GM19240 (cell line): ENCODE data around the gene DENND1A.

Experiments used
- DNase-seq: peaks from one replicate; pipeline ENCODE4 v3.0.0; 2011; ENCODE audit warnings: low spot score; ENCODE audit not compliant: insufficient read length

Gene DENND1A

DNA sequence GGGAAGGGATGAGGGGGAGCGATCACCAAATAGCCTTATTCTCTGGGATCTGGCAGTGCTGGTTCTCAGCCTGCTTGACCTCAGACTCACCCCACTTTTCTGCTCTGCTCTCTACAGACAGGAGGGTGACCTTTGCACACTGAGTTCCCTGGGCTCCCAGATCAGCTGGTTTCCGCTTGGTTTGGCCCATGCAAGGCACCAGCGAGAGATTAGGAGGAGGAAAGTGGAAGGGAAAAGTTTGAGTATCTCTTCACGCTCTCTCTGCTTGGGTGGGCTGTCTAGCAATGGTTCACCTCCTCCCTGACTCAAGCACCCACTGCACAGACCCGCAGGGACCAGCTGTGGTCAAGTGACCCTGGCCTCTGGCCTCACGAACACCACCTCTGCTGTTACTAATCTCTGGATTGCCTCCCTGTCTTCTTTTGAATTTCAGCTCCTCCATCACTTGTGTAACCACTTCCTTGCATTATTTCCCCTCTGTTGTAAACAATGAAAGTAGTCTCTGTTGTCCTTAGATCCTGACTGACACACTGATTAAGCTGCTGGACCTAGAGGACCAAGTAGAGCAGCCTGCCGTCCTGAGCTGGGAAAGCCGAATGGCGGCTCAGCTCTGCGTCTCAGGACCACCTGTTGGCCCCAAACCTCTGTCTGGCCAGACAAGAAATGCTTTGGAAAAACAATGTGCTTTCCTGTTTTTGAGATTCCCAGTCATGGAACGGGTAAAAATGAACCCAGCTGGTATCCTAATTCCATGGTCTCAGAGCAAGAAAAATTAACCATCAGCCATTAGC, 387.3 kb downstream of the DENND1A start:
- DNase-seq = no peak

DNA sequence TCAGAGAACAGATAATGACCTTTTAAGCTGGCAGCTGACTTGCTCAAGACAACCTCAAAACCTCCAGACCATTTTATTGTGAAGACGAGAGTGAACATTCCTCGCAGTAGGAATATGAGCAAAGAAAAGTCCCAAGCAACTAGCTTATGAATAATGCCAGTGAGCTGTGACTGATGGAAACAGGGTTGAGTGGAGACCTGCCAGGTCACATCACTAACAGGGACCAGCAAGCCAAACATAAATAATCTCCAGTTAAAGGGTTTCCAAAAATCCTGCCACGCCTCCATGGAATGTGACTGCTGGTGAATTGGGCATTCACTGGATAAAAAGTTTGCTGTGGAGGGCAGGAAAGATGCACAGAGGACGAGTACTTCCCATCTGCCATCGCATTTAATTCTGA, 388.5 kb downstream of the DENND1A start:
- no peak for DNase-seq

DNA sequence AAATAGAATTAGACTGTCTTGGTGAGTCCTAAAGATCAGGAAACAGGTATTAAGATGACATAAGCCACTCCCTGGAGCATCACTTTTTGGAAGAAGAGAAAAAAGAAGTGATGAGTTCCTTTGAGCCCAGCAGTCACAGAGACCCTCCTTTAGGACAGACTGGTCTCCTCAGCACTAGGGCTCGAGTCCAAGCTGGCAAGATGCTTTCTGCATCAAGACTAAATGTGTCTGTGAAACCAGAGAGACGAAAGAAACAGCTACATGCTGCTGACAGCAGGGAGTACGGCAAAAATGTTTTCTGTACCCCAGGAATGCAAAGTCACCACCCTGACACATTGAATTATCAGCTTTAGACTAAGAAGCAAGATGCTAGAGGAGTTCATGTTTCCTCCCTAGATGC, 389.5 kb downstream of the DENND1A start:
- no peak for DNase-seq

DNA sequence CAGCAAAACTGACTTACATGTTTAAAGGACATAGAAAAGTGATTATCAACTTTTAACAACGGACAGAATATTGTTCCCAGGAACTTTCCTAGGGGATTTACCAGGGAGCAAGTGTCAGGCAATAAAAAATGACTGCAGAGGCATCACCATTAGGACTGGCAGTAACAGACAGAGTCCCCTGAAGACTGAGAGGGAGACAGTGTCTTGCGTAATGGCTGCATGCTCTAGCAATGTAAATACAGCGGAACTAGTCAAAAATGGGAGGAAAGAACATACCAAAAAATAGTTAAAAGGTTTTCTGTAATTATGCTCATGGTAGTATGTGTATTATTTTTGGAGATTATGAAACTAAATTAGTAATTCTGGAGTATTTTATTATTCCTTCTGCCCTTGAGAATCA, 392.1 kb downstream of the DENND1A start:
- no peak for DNase-seq

DNA sequence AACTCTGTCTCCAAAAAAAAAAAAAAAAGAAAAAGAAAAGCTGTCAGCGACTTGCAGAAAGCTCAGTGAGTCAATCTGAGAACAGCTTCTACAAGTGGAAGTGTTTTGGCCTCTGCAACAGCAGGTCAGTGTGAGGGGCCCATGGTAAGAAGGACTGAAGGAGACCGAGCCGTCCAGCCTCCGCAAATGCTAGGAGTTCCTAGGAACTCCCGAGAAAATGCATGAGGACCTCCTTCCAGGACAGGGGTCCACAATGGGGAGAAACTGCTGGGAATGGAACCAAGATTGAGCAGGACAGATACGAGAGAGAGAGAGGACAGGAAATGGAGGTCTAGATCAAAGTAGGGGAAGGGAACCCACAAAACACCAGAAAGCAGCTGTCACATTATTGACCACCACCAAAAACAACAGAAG, 393.5 kb downstream of the DENND1A start:
- DNase-seq = peak; percentile 11

DNA sequence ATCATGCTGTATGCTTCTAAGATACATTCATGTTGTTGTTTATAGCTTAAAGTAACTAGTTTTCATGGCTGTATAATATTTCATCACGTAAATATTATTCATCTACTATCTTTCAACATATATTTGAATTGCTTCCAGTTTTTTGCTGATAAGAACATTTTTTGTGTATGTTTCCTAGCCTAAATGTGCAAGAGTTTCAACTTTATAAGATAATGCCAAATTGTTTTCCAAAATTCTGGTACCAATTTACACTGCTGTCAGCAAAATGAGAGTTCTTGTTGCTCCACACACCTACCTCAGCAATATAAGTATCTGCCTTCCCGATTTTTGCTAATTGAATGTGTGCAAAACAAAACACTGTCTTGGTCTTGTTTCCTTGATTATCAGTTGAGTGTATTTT, 395.6 kb downstream of the DENND1A start:
- DNase-seq = no peak

DNA sequence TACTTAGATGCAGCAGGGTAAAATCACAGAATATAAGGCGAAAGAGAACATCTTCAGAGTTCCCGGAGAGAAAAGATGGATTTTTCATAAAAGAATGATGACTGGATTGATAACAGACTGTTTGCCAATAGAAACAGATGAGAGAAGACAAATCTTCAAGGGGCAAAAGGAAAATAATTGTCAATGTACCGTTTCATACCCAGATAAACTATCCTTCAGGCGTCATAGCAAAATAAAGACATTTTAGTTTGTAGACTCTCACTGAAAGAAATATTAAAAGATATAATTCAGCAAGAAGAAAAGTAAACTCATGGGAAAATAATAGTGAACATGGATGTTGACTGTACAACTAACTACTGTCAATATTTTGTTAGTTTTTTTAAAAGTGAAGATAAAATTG, 399.7 kb downstream of the DENND1A start:
- DNase-seq = no peak

DNA sequence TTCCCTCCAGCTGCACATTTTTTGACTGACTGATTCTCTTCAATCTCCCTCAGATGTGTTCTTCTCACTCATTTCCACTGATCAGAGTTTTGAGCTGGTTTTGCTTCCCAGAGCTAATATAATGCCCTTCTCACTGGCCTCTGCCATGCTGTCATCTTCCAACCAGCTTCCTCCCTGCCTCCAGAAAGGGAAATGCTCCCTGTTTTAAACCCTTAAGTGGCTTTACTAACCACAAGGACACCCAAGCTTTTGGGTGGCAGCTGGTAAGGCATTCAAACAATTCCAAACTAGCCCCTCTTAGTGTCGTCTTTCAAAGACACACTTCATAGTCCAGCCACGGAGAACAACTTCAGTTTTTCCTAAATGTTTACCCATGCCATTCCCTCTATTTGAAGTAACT, 401.4 kb downstream of the DENND1A start:
- no peak for DNase-seq

DNA sequence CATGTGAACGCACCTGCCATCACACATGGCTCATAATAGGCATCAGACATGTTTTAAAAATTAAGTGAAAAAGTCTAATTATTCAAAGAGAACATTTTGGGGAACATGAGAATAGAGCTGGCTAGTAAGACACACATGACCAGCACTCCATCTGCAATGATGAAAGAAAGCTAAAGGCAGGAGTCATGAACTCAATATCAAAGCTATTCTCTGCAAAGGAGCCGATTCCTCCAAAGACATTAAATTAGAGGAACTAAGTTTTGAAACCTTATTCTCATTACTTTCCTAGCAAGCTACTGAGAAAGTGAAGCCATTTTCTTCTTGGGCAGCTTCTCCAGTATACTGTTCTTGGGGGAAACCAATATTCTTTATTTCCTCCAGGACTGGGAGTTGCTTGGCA, 401.9 kb downstream of the DENND1A start:
- no peak for DNase-seq

DNA sequence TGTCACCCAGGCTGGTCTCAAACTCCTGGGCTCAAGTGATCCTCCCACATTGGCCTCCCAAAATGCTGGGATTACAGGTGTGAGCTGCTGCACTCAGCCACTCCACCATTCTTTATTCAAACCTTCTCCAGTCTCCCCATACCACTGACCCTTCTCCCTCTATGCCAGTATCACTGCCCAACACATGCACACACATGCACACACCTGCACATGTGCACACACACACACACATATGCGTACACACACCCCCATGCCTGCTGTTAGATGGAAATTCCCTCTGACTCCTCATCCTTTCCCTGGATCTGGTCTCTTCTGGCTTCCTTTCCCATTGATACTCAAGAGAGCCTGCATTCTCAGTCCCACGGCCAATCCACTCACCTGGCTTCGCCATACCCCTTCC, 404.0 kb downstream of the DENND1A start:
- no peak for DNase-seq

DNA sequence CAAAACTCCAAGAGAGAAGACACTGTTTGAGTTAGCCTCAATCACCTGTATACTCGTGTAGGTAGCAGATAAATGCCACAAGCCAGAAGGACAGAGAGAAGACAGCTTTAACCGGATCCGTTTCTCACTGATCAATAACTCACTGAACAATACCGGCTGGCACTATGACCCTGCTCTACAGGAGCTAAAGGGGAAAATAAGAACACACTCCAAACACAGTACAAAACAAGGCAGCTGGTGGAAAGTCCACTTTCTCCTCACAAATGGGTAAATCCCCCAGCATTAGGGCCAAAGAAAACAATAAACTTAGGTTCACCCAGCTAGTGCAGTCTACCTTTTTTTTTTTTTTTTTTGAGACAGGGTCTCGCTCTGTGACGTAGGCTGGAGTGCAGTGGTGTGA, 404.5 kb downstream of the DENND1A start:
- DNase-seq = no peak

DNA sequence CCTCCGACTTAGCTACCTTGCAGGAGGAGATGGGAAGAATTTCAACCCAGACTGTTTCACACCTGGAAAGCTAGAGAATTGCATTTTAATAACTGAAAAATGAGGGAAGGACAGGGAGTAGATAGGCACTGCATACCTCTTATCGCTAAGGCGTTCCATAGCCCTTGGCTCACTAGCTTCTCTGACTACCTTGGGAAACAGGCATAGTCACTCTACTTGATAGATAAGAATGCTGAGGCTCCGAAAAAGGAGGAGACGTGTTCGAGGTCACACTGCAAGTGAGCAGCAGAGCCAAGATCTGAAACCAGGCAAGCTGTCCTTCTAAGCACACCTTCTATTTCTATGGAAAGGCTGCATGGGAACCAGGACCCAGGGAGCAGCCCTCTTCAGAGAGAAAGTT, 405.1 kb downstream of the DENND1A start:
- DNase-seq = no peak

DNA sequence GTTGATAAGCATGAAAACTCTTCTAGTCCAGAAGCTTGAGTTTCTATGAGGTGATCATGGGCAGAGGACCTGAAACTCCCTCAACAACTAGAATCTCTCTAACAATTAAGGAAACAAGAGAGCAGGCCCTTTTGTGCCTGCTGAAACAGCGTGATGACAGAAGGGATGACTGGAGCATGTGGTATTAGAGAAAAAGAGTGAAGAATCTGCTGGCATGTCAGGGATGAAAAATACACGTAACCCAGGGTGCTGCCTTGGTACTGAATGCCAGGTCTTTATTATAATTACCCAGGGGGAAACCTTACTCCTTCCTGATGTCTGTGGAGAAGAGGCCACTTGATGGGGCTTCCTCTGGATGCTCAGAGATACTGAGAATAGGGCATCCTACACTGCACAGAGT, 406.1 kb downstream of the DENND1A start:
- DNase-seq = no peak

DNA sequence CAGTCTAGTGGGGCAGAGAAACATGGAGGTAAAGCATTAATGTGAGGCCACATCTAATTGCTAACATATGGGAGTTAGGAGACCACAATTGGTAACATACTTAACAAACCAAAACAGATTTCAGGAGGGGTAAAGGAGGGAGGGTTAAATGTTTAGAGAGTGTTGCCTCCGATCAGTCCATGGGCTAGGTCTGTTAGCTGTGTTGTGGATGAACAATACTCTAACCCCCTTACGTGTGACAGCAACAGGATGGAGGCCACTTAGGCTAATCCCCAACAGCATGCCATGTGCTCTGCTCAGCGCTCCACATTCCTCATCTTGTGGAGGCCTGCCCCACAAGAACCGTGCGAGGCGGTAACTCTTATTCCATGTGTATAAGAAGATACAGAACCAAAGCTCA, 406.9 kb downstream of the DENND1A start:
- no peak for DNase-seq

DNA sequence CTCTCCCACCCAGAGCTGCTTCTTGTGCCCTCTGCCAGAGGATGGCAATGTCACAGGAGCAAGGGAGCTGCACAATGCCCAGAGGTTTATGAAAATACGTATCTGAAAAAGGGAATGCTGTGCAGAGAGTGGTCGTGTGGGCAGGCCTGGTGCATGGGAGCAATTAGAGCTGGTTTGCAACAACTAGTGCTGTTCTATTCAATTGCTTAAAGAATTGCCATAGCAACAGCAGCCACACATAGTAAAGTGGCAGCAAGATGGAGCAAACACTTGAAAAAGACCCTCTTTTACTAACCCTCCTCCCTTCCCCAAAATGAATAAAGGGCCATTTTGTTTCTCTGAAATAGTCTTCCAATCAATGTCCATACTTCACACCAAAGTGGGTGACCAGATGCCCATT, 407.7 kb downstream of the DENND1A start:
- no peak for DNase-seq

DNA sequence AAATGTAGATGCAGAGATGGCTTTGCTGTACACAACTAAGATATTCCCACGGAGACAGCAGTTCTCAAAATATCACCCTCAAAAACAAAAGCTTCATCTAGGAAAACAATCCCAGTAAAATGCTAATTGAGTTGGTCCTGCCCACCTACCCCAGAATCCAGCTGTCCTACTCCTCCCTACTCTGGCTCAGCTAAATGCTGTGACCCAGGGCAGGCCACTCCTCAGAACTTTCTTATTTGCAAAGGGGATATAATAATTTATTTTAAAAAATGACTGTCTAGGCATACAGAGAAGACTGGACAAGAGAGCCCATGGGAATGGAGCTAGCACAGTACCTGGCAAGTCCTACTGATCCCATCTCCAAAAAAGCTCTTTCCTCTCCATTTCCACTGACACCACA, 411.6 kb downstream of the DENND1A start:
- no peak for DNase-seq

DNA sequence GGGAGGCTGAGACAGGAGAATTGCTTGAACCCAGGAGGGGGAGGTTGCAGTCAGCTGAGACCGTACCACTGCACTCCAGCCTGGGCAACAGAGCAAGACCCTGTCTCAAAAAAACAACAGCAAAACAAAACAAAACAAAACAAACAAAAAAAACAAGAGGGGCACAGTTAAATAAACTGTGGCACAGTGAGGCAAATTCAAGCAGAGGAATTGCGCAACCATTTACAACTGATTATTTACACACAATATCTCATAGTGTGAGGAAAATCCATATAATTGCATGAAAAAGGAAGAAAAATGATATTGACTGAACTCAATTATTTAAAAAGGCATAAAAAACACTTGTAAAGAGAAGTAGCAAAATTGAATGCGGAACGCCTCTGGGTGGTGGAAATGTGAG, 412.4 kb downstream of the DENND1A start:
- no peak for DNase-seq

DNA sequence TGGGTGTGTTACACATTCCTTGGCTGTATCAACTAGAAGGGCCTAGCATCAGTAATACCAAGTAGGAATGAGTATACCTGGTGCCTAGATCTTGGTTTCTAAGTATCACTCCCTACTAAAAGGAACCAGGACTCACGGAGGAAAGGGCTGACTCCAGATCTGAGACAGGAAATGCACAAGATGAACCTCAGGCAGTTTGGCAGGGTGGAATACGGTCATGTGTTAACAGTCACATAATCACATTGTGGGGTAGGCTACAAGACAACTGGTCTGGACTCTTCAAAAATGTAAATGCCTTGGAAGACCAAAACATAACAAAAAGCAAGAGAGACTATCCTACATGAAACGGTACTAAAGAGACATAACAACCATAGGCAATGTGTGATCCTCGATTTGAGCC, 415.2 kb downstream of the DENND1A start:
- DNase-seq = no peak

DNA sequence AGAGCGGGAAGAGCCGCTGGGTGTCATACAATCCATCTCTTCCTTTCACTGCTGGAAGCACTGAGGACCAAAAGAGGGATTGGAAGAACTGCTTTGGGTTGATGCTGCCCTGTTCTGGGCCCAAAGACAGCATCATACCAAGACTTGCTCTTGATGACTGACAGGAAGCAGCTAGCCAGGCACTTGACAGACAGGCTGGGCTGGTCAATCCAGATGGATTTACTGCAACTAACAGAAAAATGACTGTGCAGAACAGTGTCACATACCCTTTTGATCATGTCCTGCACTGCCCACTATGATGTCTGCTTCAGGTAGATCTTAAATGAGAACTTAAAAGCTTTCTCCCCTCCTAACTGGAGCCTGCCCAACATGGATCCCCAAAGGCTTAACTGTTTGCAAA, 416.4 kb downstream of the DENND1A start:
- no peak for DNase-seq

DNA sequence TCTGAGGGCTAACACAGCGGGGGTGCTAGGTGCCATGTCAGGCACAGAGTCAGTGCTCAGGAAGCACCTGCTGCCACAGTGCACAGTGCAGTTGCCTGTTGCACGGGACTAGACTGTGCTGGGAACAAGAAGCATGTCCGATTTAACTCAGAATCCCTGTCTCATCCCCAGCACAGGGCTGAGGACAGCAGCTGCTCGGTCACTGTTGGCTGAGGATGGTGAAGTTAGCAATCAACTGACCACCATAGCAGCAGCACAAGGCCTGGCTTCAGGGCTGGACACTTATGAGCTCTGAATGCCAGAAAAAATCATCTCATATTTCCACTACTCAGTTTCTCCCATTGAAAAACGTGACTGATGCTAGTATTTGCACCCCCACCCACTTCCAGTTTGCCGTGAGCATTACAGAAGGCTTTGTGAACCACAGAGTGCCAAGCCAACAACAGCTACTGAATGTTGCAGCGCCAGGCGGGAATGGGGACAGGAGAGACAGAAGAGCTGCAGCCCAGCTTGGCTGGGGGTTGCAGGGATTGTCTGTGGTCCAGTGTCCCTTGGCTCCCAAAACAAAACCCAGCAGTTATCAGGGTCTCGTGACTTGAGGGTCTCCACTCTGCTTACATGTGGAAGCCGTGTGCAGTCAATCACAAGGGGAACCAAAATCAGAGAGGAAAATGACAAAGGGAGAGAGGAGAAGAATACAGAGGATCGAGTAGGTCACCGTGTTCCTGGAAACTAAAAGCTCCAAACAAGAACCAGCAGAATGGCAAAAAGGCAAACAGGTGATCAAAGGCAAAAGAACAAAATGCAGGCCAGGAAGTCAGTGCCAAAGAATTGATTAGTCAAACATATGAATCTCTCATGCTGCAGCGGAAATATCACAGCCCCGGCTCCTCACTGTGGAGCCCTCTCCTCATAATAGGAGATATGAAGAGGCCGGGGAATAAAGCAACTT, 418.3 kb downstream of the DENND1A start:
- no peak for DNase-seq

DNA sequence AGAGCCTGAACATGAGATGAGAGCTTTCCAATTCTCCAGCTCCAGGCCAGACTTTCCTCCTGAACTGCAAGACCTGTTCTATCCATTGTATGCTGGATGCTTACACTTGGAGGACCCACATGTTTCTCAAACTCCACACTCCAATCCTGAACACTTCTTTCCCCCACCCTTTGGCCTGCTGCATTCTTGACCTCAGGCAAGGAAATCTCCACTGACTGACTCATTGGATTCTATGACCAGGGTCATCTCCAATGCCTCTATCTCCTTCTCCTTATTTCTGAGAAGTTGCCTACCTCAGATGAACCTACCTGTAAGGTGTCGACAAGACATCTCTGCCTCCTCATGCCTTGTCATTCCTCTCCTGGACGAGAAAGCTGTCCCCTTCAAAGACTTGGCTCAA, 420.3 kb downstream of the DENND1A start:
- no peak for DNase-seq

DNA sequence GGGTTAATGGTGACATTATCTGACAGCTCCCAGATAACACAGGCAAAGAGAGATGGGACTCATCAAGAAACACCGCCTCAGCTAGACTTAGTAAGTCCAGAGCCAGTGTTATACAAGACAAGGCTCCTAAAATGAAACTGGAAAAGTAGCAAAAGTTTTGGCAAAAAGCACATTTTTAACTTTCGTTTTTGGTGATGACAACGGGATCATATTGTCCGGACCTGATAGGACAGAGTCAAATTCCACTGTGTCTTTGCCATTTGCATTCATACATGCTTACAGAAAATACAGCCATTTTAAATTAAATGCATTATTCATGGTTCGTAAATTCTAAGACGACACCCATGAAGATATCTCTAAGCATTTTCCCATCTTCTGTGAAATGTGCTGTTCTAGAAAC, 421.9 kb downstream of the DENND1A start:
- DNase-seq = no peak

DNA sequence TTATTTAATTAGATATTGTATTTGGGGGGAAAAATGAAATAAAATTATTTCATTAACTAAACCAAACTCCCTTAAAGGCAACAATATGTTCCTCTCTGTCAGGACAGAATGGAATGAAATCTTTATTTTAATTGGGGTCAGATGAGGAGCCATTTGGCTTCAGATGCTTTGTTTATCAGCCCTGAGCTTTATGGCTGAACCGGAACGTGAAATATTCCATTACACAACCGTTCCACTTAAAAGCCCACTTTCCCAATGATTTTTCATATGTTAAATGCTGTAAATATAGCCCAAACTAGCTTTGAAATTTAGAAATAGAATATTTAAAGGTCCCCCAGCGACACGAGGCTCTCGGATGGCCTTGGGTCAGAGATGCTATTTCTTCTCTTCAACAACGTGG, 424.4 kb downstream of the DENND1A start:
- no peak for DNase-seq
